HepG2 (cell line): ENCODE data around the gene SIT1. TPM values are rescaled to one million over a fixed set of nuclear protein-coding genes. Genes with fewer than 3 reads are reported as not detected.

ENCODE experiments used
- AKAP8 ChIP-seq: sonication (generic); formaldehyde crosslinking; IDR thresholded peaks from 2 replicates; pipeline ENCODE4 v1.5.1; 2020; ENCODE audit warnings: mild to moderate bottlenecking, missing genetic modification reagents
- ARHGAP35 ChIP-seq: sonication (generic); formaldehyde crosslinking; IDR thresholded peaks from 2 replicates; pipeline ENCODE4 v1.9.0; 2022; ENCODE audit warnings: mild to moderate bottlenecking, inconsistent platforms, moderate library complexity, missing genetic modification reagents, borderline replicate concordance
- ARID2 ChIP-seq: sonication (generic); formaldehyde crosslinking; IDR thresholded peaks from 2 replicates; pipeline ENCODE4 v1.8.1; 2022; ENCODE audit warnings: mild to moderate bottlenecking, missing genetic modification reagents, borderline replicate concordance
- HMG20B ChIP-seq: conservative IDR thresholded peaks from 2 replicates; pipeline ENCODE4 v1.6.1; 2016; ENCODE audit warnings: missing genetic modification reagents, missing compliant biosample characterization
- HOXD1 ChIP-seq: sonication (generic); formaldehyde crosslinking; IDR thresholded peaks from 2 replicates; pipeline ENCODE4 v1.5.0; 2020; ENCODE audit warnings: missing genetic modification reagents
- MIXL1 ChIP-seq: IDR thresholded peaks from 2 replicates; pipeline ENCODE4 v1.6.1; 2016
- SIN3B ChIP-seq: fragments of 150-350 bp; IDR thresholded peaks from 2 replicates; pipeline ENCODE4 v1.6.1; 2014; ENCODE audit warnings: low read length
- SMARCC2 ChIP-seq: fragments of 450-650 bp; IDR thresholded peaks from 2 replicates; pipeline ENCODE4 v1.6.1; 2017; ENCODE audit warnings: antibody characterized with exemption, mild to moderate bottlenecking
- SP2 ChIP-seq: sonication (generic); formaldehyde crosslinking; IDR thresholded peaks from 2 replicates; pipeline ENCODE4 v1.5.1; 2020; ENCODE audit warnings: mild to moderate bottlenecking, missing genetic modification reagents
- TARDBP ChIP-seq: sonication (generic); formaldehyde crosslinking; IDR thresholded peaks from 2 replicates; pipeline ENCODE4 v1.8.0; 2022; ENCODE audit warnings: mild to moderate bottlenecking, missing genetic modification reagents
- U2AF2 ChIP-seq: fragments of 200-400 bp; formaldehyde crosslinking; IDR thresholded peaks from 2 replicates; pipeline ENCODE4 v1.6.1; 2017; ENCODE audit warnings: low read depth, mild to moderate bottlenecking, low read length
- ZMYM4 ChIP-seq: sonication (generic); formaldehyde crosslinking; IDR thresholded peaks from 2 replicates; pipeline ENCODE4 v1.8.1; 2023; ENCODE audit warnings: mild to moderate bottlenecking, missing genetic modification reagents
- ZNF136 ChIP-seq: sonication (generic); formaldehyde crosslinking; IDR thresholded peaks from 2 replicates; pipeline ENCODE4 v1.8.1; 2022; ENCODE audit warnings: low read depth, mild to moderate bottlenecking, moderate library complexity, missing genetic modification reagents
- ZNF205 ChIP-seq: IDR thresholded peaks from 2 replicates; pipeline ENCODE4 v1.6.1; 2018; ENCODE audit warnings: missing biosample characterization, missing genetic modification reagents
- ZNF207 ChIP-seq: fragments of 450-650 bp; IDR thresholded peaks from 2 replicates; pipeline ENCODE4 v1.6.1; 2016; ENCODE audit warnings: antibody characterized with exemption, borderline replicate concordance
- ZNF24 ChIP-seq: fragments of 450-650 bp; IDR thresholded peaks from 2 replicates; pipeline ENCODE4 v1.6.1; 2017; ENCODE audit warnings: antibody characterized with exemption, mild to moderate bottlenecking
- ZNF263 ChIP-seq: sonication (generic); formaldehyde crosslinking; IDR thresholded peaks from 2 replicates; pipeline ENCODE4 v1.4.0; 2020; ENCODE audit warnings: missing genetic modification reagents
- ZNF354B ChIP-seq: sonication (generic); formaldehyde crosslinking; IDR thresholded peaks from 2 replicates; pipeline ENCODE4 v1.8.0; 2022; ENCODE audit warnings: mild to moderate bottlenecking, missing genetic modification reagents
- ZNF484 ChIP-seq: sonication (generic); formaldehyde crosslinking; IDR thresholded peaks from 2 replicates; pipeline ENCODE4 v1.5.1; 2020; ENCODE audit warnings: mild to moderate bottlenecking, low read depth, missing genetic modification reagents, borderline replicate concordance
- ZNF496 ChIP-seq: sonication (generic); formaldehyde crosslinking; IDR thresholded peaks from 2 replicates; pipeline ENCODE4 v1.8.1; 2023; ENCODE audit warnings: mild to moderate bottlenecking, moderate library complexity, missing genetic modification reagents; ENCODE audit not compliant: insufficient replicate concordance
- ZNF510 ChIP-seq: sonication (generic); formaldehyde crosslinking; IDR thresholded peaks from 2 replicates; pipeline ENCODE4 v1.4.0; 2020; ENCODE audit warnings: low read depth, mild to moderate bottlenecking, missing genetic modification reagents
- ZNF616 ChIP-seq: sonication (generic); formaldehyde crosslinking; IDR thresholded peaks from 2 replicates; pipeline ENCODE4 v1.5.0; 2020; ENCODE audit warnings: low read depth, mild to moderate bottlenecking, missing genetic modification reagents
- ZNF850 ChIP-seq: sonication (generic); formaldehyde crosslinking; conservative IDR thresholded peaks from 2 replicates; pipeline ENCODE4 v1.9.0; 2021; ENCODE audit warnings: mild to moderate bottlenecking, missing genetic modification reagents
- polyA plus RNA-seq, 8 experiments: library from polyadenylated mRNA; depleted of rRNA in 3 of 8; stranded (reverse) in 7 of 8; unstranded in 1 of 8; fragments of >200 nt; fragmentation: Illumina TruSeq in 4 of 8; extraction: Trizol in 4 of 8; gene quantifications; 2 replicates each; pipeline versions ENCODE4 v1.2.1 to v1.2.3, GENCODE V29; 2011 to 2016; ENCODE audit warnings: low read depth in 4 of 8, missing spikeins in 1 of 8, mixed read lengths in 1 of 8; ENCODE audit not compliant: insufficient read depth in 1 of 8
- total RNA-seq, 5 experiments: library from RNA; depleted of rRNA; stranded (reverse); fragments of >200 nt; fragmentation: Illumina TruSeq; extraction: Trizol; gene quantifications; 2 replicates each; pipeline ENCODE4 v1.2.3, GENCODE V29; 2016; ENCODE audit warnings: low read depth in 1 of 5
- TF ChIP-seq, protein P1 (sequence below): sonication (generic); formaldehyde crosslinking; IDR thresholded peaks from 2 replicates; pipeline ENCODE4 v1.5.1; 2020; ENCODE audit warnings: missing genetic modification reagents, mild to moderate bottlenecking, borderline replicate concordance
- TF ChIP-seq, protein P2 (sequence below): sonication (generic); formaldehyde crosslinking; IDR thresholded peaks from 2 replicates; pipeline ENCODE4 v1.9.0; 2021; ENCODE audit warnings: missing genetic modification reagents, borderline replicate concordance
- TF ChIP-seq, protein P3 (sequence below): fragments of 450-650 bp; IDR thresholded peaks from 2 replicates; pipeline ENCODE4 v1.6.1; 2017

SIT1 gene
- total and polyA plus RNA-seq, 2 of the 13 experiments (the other 11 are each of a cell fraction or from before 2014, with no cell fraction given): 0.09 to 6.7 TPM

DNA sequence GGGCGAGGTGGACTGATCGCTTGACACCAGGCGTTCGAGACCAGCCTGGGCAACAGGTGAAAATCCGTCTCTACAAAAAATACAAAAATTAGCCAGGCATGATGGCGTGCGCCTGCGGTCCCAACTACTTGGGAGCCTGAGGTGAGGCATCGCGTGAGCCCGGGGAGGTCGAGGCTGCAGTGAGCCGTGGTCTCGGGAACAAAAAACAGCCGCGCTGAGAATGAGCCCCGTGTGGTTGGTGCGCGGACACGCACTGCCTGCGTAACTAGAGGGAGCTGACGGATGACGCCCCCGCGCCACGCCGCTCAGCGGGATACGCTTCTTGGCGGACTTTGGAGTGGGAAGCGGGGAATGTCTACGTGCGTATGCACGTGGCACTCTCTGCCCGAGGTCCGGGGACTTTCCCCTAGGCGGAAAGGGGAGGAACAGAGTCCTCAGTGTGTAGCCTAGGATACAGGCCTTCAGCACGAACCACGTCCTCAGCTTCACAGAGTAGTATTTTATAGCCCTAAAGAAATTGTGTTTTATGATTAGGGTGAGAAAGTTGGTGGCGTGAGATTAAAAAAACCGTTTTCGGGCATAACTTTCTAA lies 6.9 kb upstream of the SIT1 start, which contains the start of gene RMRP (continued):
- TF ChIP-seq ZNF850 (CRISPR knock-in tag) (no peak), ARHGAP35 (CRISPR knock-in tag) (peak; percentile 96), HMG20B (CRISPR knock-in tag) (peak; percentile 78; the same call in 1 of the 2 replicates), SMARCC2 (no peak), ZNF496 (CRISPR knock-in tag) (no peak), SIN3B (no peak), ZNF484 (CRISPR knock-in tag) (0 out of 2 replicates have a peak, but pooled peaks have one; percentile 39), ZNF263 (CRISPR knock-in tag) (peak; percentile 85), ARID2 (CRISPR knock-in tag) (peak; percentile 81; the same call in 1 of the 2 replicates), AKAP8 (CRISPR knock-in tag) (no peak; the same call in 1 of the 2 replicates), ZNF136 (peak; percentile 86), ZNF616 (peak; percentile 89), ZNF205 (CRISPR knock-in tag) (peak; percentile 96), U2AF2 (no peak), ZNF354B (CRISPR knock-in tag) (peak; percentile 94; the same call in 1 of the 2 replicates), ZNF207 (no peak), HOXD1 (CRISPR knock-in tag) (peak; percentile 95), SP2 (CRISPR knock-in tag) (peak; percentile 53; the same call in 1 of the 2 replicates), TARDBP (CRISPR knock-in tag) (peak; percentile 98), ZNF24 (peak; percentile 92), ZNF510 (peak; percentile 75), MIXL1 (CRISPR knock-in tag) (peak; percentile 87), ZMYM4 (peak; percentile 86)
- TF ChIP-seq, protein P1, sequence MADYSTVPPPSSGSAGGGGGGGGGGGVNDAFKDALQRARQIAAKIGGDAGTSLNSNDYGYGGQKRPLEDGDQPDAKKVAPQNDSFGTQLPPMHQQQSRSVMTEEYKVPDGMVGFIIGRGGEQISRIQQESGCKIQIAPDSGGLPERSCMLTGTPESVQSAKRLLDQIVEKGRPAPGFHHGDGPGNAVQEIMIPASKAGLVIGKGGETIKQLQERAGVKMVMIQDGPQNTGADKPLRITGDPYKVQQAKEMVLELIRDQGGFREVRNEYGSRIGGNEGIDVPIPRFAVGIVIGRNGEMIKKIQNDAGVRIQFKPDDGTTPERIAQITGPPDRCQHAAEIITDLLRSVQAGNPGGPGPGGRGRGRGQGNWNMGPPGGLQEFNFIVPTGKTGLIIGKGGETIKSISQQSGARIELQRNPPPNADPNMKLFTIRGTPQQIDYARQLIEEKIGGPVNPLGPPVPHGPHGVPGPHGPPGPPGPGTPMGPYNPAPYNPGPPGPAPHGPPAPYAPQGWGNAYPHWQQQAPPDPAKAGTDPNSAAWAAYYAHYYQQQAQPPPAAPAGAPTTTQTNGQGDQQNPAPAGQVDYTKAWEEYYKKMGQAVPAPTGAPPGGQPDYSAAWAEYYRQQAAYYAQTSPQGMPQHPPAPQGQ (CRISPR knock-in tag): no peak
- TF ChIP-seq, protein P2, sequence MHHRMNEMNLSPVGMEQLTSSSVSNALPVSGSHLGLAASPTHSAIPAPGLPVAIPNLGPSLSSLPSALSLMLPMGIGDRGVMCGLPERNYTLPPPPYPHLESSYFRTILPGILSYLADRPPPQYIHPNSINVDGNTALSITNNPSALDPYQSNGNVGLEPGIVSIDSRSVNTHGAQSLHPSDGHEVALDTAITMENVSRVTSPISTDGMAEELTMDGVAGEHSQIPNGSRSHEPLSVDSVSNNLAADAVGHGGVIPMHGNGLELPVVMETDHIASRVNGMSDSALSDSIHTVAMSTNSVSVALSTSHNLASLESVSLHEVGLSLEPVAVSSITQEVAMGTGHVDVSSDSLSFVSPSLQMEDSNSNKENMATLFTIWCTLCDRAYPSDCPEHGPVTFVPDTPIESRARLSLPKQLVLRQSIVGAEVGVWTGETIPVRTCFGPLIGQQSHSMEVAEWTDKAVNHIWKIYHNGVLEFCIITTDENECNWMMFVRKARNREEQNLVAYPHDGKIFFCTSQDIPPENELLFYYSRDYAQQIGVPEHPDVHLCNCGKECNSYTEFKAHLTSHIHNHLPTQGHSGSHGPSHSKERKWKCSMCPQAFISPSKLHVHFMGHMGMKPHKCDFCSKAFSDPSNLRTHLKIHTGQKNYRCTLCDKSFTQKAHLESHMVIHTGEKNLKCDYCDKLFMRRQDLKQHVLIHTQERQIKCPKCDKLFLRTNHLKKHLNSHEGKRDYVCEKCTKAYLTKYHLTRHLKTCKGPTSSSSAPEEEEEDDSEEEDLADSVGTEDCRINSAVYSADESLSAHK (CRISPR knock-in tag): no peak
- TF ChIP-seq, protein P3, sequence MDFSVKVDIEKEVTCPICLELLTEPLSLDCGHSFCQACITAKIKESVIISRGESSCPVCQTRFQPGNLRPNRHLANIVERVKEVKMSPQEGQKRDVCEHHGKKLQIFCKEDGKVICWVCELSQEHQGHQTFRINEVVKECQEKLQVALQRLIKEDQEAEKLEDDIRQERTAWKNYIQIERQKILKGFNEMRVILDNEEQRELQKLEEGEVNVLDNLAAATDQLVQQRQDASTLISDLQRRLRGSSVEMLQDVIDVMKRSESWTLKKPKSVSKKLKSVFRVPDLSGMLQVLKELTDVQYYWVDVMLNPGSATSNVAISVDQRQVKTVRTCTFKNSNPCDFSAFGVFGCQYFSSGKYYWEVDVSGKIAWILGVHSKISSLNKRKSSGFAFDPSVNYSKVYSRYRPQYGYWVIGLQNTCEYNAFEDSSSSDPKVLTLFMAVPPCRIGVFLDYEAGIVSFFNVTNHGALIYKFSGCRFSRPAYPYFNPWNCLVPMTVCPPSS: no peak
